Hepatocyte (in vitro differentiated cells): ENCODE measurements around the gene LRP1B.

Experiments used
- EZH2 ChIP-seq: fragments of 200-600 bp; sonication (generic); IDR thresholded peaks from 2 replicates; pipeline ENCODE4 v1.6.1; 2016; ENCODE audit warnings: antibody characterized with exemption, mild to moderate bottlenecking, borderline replicate concordance
- TF ChIP-seq, protein P1 (sequence below): fragments of 200-600 bp; sonication (generic); IDR thresholded peaks from 2 replicates; pipeline ENCODE4 v1.5.1; 2016; ENCODE audit warnings: antibody characterized with exemption, mild to moderate bottlenecking; ENCODE audit not compliant: poor library complexity

DNA sequence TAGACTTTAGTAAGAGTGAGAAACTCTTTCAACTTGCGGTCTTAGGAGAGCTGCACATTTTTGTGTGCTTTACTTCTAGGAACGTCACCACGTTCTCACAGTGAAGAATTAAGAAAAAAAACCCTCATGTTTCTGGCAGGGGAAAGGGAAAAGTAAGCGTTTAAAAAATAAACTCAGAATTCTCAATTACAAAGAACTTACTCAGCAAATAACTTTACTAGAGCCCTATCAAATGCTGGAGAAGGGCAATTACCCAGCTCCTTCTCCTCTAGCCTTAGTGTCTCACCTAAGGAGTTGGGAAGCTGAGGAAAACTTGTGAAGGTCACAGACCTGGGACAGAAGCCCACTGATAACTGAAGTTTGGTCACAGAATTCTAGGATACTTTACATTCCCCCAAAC, 1500.3 kb downstream of the LRP1B start:
- TF ChIP-seq, protein P1, sequence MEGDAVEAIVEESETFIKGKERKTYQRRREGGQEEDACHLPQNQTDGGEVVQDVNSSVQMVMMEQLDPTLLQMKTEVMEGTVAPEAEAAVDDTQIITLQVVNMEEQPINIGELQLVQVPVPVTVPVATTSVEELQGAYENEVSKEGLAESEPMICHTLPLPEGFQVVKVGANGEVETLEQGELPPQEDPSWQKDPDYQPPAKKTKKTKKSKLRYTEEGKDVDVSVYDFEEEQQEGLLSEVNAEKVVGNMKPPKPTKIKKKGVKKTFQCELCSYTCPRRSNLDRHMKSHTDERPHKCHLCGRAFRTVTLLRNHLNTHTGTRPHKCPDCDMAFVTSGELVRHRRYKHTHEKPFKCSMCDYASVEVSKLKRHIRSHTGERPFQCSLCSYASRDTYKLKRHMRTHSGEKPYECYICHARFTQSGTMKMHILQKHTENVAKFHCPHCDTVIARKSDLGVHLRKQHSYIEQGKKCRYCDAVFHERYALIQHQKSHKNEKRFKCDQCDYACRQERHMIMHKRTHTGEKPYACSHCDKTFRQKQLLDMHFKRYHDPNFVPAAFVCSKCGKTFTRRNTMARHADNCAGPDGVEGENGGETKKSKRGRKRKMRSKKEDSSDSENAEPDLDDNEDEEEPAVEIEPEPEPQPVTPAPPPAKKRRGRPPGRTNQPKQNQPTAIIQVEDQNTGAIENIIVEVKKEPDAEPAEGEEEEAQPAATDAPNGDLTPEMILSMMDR = no peak
- no peak for TF ChIP-seq EZH2
